Adrenal gland (tissue), 12 donors: ENCODE results near the gene FAM118B. TPM values are rescaled to one million over a fixed set of nuclear protein-coding genes. Genes with fewer than 3 reads are reported as not detected.

Experiments
- DNase-seq, 7 donors: peaks; one replicate each; pipeline ENCODE4 v3.0.0-alpha.2; 2019 to 2020
- H3K27ac ChIP-seq, 5 donors: fragments of 200-600 bp; sonication (generic) in 4 of 5; 1 replicate in 3 of 5; 2 replicates in 2 of 5; pipeline versions ENCODE4 v1.5.1 to v1.8.0; 2016 to 2020; ENCODE audit warnings: mild to moderate bottlenecking in 1 of 5
- H3K27me3 ChIP-seq: fragments of 200-600 bp; 2 replicates; pipeline ENCODE4 v1.8.0; 2021
- H3K36me3 ChIP-seq, 2 donors: fragments of 200-600 bp; replicated peaks in 1 of 2; 1 replicate in 1 of 2; 2 replicates in 1 of 2; pipeline versions ENCODE4 v1.5.1 to v1.8.0; 2018 to 2022
- H3K4me1 ChIP-seq, 2 donors: fragments of 200-600 bp; replicated peaks in 1 of 2; 1 replicate in 1 of 2; 2 replicates in 1 of 2; pipeline versions ENCODE4 v1.5.1 to v1.8.0; 2018 to 2021
- H3K4me3 ChIP-seq, 4 donors: fragments of 200-600 bp; sonication (generic) in 3 of 4; one replicate each; pipeline ENCODE4 v1.5.1; 2016 to 2018
- H3K9me3 ChIP-seq, 3 donors: fragments of 200-600 bp; sonication (generic) in 1 of 3; replicated peaks in 1 of 3; 1 replicate in 2 of 3; 2 replicates in 1 of 3; pipeline versions ENCODE4 v1.5.1 to v1.8.0; 2016 to 2021
- CTCF ChIP-seq, 6 experiments: fragments of 450-650 bp in 4 of 6; fragments of 200-600 bp in 2 of 6; sonication (generic) in 1 of 6; IDR thresholded peaks; 1 replicate in 5 of 6; 2 replicates in 1 of 6; pipeline versions ENCODE4 v1.5.1 to v1.8.0; 2016 to 2021; ENCODE audit warnings: antibody characterized with exemption in 6 of 6, mild to moderate bottlenecking in 2 of 6, moderate library complexity in 1 of 6
- POLR2A ChIP-seq, 2 donors: fragments of 450-650 bp; IDR thresholded peaks; one replicate each; pipeline ENCODE4 v1.6.1; 2017; ENCODE audit warnings: antibody characterized with exemption in 2 of 2, mild to moderate bottlenecking in 2 of 2, moderate library complexity in 1 of 2
- WGBS, 4 donors: extraction: QIAGEN DNeasy Blood & Tissue Kit in 2 of 4; methylation state at CpG; one replicate each; pipeline versions ENCODE4 v1.1.5 to v1.1.7; 2013 to 2017; 5-methylcytosine and 5-hydroxymethylcytosine counted together
- intact Hi-C, 2 donors: fragments of 100-400 bp; cut with DNase I; formaldehyde crosslinking; loops; one replicate each; pipeline versions ENCODE4 v1.14.1 to v1.15.0; 2022 to 2023
- polyA plus RNA-seq, 3 donors: library from polyadenylated mRNA; stranded (reverse); fragments of 200-250 nt in 2 of 3; fragments of 350-450 nt in 1 of 3; fragmentation: Illumina TruSeq in 1 of 3; extraction: RNeasy Lipid Tissue Mini Kit (QIAGEN cat#74804) in 1 of 3; gene quantifications; one replicate each; pipeline ENCODE4 v1.2.3, GENCODE V29; 2013 to 2014
- total RNA-seq, 9 donors: library from RNA; depleted of rRNA in 4 of 9; stranded (reverse); fragments of >200 nt in 4 of 9; fragments of 120-200 nt in 1 of 9; fragmentation: NEBNext Ultra II Directional in 1 of 9; extraction: Animal tissue kit (Norgen Biotek cat#: 25700) in 1 of 9; gene quantifications; one replicate each; pipeline versions ENCODE4 v1.1.0 to v1.2.4, GENCODE V29; 2013 to 2023
- donor health status: healthy with polysubstance abuse.
- donor health status: Bipolar disorder and iron deficiency.
- donor health status: DM: yes; HTN: yes; CAD: no.
- donor health status: DM: no; HTN: no; CAD: no.
- donor health status: DM: no; HTN: no; CAD: no.
- donor health status: DM: yes; HTN: yes; CAD: no.

Gene FAM118B
- total and polyA plus RNA-seq, 12 donors, result 5.8 to 26.6 (median 16.6) TPM

GRCh38 chr11:126189109-126189929 lies 22.3 kb upstream of the FAM118B start:
- no peak for DNase-seq
- no peaks in the 10 kb centered on the region for H3K36me3 ChIP-seq
- H3K9me3 ChIP-seq, result no peaks in the 10 kb centered on the region
- no peak for TF ChIP-seq POLR2A (IDR thresholded peaks at IDR 0.05)
- no peak for TF ChIP-seq CTCF (IDR thresholded peaks at IDR 0.05)
- 90 to 93% (median 90%) methylated on average over 17 to 22 of the region's 22 CpGs for WGBS, 4 donors
- no peaks in the 10 kb centered on the region for H3K4me1 ChIP-seq
- no peak overlapping the region for H3K4me3 ChIP-seq
- no peaks in the 10 kb centered on the region for H3K27me3 ChIP-seq
- intact Hi-C loops, result loop anchor here in 1 of 2 donors (10.0 kb wide), 1 partner anchor 245 kb away; the partner anchor contains the start of gene VSIG10L2
- H3K27ac ChIP-seq, result no peak overlapping the region

- H3K4me3 ChIP-seq, result no peak overlapping the region
- TF ChIP-seq POLR2A (IDR thresholded peaks at IDR 0.05) (no peak), CTCF (IDR thresholded peaks at IDR 0.05) (no peak)
- H3K4me1 ChIP-seq, result no peaks in the 10 kb centered on the region
- no peaks in the 10 kb centered on the region for H3K9me3 ChIP-seq
- H3K36me3 ChIP-seq, result no peaks in the 10 kb centered on the region
- intact Hi-C loops, result loop anchor here (5.0 kb wide), 2 partner anchors 248 to 268 kb away; no protein-coding TSS in a partner anchor
- H3K27me3 ChIP-seq, result no peaks in the 10 kb centered on the region
- peak in 1 of 7 donors; percentile 75 for DNase-seq
- no peak overlapping the region for H3K27ac ChIP-seq
- 87 to 94% (median 92%) methylated on average over 14 of the region's 14 CpGs for WGBS, 4 donors
Measured at GRCh38 chr11:126190792-126191191, 20.8 kb upstream of the FAM118B start.

- intact Hi-C loops, result loop anchor here (5.0 kb wide), 2 partner anchors 249 to 269 kb away; no protein-coding TSS in a partner anchor
- 91 to 98% (median 95%) methylated on average over 9 to 11 of the region's 11 CpGs for WGBS, 4 donors
- no peak overlapping the region for H3K27ac ChIP-seq
- H3K4me3 ChIP-seq, result no peak overlapping the region
- H3K4me1 ChIP-seq, result no peaks in the 10 kb centered on the region
- no peaks in the 10 kb centered on the region for H3K36me3 ChIP-seq
- TF ChIP-seq CTCF (IDR thresholded peaks at IDR 0.05) (no peak), POLR2A (IDR thresholded peaks at IDR 0.05) (no peak)
- no peak for DNase-seq
- H3K9me3 ChIP-seq, result no peaks in the 10 kb centered on the region
- no peaks in the 10 kb centered on the region for H3K27me3 ChIP-seq
Measured at GRCh38 chr11:126191379-126192073, 20.1 kb upstream of the FAM118B start.

- peaks cover 0 to 6% of the 10 kb centered on the region in 2 donors for H3K36me3 ChIP-seq
Measured at GRCh38 chr11:126192361-126192760, 19.2 kb upstream of the FAM118B start.

More at GRCh38 chr11:126192361-126192760, 19.2 kb upstream of the FAM118B start:
- Histone ChIP-seq H3K9me3 (no peaks in the 10 kb centered on the region), H3K4me1 (no peaks in the 10 kb centered on the region), H3K4me3 (no peak overlapping the region), H3K27ac (no peak overlapping the region), H3K27me3 (no peaks in the 10 kb centered on the region)
- intact Hi-C loops, result loop anchor here (5.0 kb wide), 2 partner anchors 250 to 270 kb away; no protein-coding TSS in a partner anchor
- no peak for TF ChIP-seq POLR2A (IDR thresholded peaks at IDR 0.05)
- TF ChIP-seq CTCF (IDR thresholded peaks at IDR 0.05), result no peak
- DNase-seq, result no peak
- 76 to 93% (median 88%) methylated on average over 6 to 7 of the region's 7 CpGs for WGBS, 4 donors
